HK-2 (cell line): ENCODE measurements around the gene NDFIP1.
"Not testable (repeated sequence)": the region's sequence is repeated elsewhere in the genome, so short reads cannot be mapped to it uniquely, and the experiment has no call there.

Source experiments
- DNase-seq: peaks from one replicate; pipeline ENCODE4 v3.0.0-alpha.2; 2018; ENCODE audit not compliant: unreplicated experiment

The NDFIP1 gene

DNA sequence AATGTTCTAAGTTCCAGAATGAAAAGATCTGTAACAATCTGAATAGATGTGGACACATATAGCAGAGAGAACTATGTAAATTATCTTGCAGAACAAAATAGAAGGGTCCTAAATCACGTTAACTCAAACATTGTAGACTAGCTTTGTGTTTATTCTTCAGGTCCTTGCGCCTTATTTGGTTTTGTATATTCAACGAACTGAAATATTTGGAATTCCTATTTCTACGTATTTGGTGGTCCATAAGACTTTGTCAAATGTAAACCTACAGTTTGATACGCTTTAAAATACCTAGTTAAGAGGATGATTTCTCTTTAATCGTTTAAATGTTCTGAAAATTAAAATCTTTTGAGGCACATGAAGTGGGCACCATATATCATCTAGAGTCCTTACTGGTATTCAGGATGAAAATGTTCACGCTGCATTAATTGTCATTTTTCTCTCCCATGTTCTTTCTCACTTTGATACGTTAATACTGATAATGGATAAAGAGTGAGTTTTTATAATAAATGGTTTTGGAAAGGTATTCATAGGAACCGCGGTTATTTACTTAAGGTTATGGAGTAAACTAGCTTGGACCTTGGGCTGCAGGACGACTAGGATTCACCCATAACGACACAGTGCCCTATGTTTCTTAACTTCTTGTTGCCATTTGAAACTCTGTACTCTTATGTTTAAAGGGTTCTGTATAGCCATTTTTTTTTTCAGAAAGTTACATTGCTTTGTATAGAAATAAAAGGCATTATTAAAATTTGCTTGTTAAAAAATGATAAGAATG is 45.3 kb downstream of the NDFIP1 start:
- no peak for DNase-seq

GRCh38 chr5:142154449-142154841 is 45.9 kb downstream of the NDFIP1 start:
- not testable (repeated sequence) for DNase-seq

DNA sequence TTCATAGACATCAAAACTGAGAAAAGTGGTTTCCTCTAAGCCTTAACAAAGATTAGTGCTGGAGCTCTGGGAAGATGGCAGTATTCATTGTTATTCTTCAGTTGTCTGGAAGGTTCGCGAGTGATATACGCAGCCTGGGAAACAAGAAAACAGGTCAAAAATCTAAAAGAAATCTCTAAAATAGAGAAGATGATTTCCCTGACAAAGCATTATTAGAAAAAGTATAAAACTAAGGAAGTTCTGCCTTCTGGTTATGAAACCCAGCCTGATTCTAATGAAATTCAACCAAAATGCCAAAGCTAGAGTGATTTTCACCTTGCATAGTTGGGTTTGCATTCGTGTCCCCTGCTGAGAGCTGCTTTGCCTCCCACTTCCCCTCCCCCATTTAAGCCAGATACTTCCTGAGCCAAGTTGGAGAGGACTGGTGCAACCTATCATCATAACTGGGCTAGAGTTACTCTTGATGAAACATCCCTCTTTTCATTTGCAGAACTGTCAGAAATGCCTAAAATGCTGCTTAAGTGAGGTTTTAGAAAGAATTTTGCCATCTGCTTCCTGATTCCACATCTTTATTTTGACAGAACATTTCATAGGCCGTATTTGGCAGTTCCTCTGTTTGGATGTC is 48.4 kb downstream of the NDFIP1 start:
- no peak for DNase-seq

- DNase-seq, result no peak
Measured at GRCh38 chr5:142159354-142159753, 50.8 kb downstream of the NDFIP1 start.

DNA sequence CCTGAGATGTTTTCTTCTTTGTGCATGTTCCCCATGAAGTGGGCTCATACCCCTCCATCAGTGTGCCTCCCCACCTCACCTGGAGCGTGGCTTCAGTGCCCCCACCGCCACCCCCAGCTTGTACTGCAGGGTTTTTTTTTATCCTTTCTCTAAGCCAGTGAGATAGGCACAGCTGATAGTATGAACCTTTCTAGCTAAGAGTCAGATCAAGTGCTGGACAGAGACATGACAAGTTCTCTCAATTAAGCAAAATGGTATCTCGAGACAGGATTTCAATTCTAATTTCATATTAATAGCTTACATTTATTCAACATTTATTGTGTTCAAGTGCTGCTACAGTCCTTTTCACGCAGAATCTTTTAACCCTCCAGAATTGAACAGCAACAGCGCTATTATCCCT is 55.7 kb downstream of the NDFIP1 start:
- DNase-seq, result no peak

DNA sequence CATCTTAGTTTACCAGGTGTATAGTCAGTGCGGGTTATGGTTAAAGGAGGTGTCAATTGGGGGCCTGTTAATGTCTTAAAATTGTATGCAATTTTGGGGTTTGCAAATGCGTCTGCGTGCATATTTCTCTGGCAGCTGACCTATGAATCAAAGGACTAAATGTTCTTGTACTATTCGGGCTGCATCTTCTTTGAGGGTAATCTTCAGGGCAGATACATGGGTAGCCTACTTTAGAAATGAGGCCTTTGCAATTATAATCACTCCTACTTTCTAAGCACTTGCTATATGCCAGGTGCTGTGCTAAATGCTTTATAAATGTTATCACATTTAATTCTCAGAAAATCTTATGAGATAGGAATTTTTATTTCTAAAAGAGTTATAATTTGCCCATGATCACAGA is 58.2 kb downstream of the NDFIP1 start:
- no peak for DNase-seq

DNA sequence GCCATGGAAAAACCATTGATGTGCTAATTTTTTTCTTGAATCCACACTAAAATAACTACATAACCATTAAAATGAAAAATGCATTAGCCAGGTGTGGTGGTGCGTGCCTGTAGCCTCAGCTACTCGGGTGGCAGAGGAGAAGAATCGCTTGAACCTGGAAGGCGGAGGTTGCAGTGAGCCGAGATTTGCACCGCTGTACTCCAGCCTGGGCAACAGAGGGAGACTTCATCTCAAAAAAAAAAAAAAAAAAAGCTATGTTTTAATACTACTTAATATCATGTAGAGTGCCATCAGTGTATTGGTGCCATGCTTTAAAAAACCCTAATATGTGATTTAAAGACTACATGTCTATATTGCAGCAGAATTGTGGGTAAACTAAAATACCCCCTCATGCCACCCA is 58.9 kb downstream of the NDFIP1 start:
- DNase-seq, result no peak

- no peak for DNase-seq
Measured at GRCh38 chr5:142168365-142168764, 59.8 kb downstream of the NDFIP1 start.

GRCh38 chr5:142170254-142170953 is 61.8 kb downstream of the NDFIP1 start:
- no peak for DNase-seq

DNA sequence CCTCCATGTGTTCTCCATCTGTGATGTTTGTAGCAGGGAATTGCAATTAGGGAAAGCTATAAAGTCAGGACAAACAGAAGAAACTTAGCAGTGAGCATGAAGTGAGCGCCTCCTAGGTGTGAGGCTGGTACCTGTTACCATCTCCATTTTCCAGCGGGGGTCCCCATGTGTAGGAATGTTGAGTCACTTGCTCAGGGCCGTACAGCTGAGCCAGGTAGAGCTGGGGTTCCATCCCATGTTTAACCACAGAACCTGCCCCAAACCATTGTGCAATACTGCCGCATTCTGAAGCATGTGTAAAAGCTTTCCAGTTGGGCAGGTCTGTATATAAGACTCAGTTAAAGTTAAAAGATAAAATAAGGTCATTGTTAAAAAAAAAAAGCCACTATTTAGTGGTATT is 62.7 kb downstream of the NDFIP1 start:
- DNase-seq, result no peak

DNA sequence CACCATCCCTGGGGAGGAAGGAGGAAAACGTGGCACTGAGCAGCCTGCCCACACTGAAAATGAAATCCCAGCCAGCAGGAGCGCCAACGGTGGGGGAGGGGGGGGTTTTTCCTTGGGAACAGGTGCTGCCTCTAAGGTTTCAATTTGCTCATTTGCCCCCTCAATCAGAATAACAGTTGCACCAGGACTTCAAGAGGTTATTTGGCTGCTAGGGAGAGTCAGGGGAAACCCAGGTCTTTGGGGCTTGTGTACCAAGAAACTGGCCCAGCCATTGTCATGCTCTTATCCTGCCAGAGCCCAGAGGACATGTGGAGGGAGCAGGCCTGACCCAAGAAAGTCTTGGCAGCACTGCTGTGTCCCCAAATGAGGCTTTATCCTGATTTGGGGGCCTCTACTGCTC is 66.5 kb downstream of the NDFIP1 start:
- no peak for DNase-seq

DNA sequence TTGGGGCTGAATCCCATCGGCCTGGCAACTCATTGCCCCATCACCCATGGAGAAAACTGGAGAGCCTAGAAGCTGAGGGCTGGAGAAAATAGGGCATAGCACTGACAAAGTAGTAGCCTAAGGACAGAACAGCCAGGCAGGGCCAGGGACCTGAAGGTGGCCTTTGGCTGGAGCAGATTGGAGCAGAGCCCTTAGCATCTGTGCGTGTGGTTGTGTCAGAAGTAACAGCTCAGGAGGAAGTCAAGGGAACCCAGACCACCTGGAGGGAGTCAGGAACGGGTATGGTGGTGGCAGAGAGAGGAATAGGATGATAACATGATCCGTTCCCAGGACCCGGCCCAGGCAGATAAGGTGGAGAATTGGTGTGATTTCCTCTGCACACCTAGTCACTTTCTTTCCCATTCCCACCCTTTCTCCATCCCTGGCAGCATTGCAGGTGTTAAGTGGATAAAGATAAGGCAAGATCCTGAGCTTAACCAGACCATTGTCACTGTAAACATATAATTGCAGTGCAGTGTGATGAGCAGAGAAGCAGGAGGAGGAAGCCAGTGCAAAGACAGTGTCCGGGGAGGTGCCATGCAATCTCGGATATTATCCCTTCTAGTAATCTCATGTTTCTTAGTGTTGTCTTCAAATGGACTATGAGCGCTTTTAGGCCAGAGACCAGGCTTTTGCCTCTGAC is 67.0 kb downstream of the NDFIP1 start:
- no peak for DNase-seq

GRCh38 chr5:142176255-142176654 is 67.7 kb downstream of the NDFIP1 start:
- DNase-seq, result no peak

- no peak for DNase-seq
Measured at GRCh38 chr5:142178651-142179050, 70.1 kb downstream of the NDFIP1 start.

DNA sequence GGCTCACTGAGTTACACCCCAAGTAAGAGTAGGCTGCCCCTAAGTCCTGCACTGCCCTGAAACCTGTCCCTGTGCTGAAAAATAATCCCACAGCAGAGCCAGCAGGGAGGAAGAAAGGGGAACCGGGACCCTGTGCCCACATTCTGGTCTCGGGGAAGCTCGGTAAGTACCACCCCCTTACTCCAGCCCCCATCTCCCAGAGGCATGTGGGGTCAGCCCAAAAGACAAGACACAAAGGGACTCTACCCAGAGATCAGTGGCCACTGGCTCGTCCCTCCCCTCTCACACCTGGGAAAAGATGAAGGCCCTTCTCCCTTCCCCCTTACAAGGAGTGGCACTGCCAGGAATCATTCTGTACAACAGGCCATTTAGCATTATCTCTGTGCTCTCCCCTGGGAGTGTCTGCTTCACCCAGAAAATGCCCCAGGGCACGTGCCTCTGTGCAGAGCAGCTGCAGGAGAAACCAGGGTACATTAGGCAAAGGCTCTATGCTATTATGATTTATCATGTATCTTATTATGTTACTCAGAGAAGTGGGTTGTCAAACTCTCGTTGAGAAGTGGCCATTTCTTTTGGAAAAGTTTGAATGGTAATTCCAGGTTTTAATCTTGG is 71.3 kb downstream of the NDFIP1 start:
- DNase-seq, result no peak

DNA sequence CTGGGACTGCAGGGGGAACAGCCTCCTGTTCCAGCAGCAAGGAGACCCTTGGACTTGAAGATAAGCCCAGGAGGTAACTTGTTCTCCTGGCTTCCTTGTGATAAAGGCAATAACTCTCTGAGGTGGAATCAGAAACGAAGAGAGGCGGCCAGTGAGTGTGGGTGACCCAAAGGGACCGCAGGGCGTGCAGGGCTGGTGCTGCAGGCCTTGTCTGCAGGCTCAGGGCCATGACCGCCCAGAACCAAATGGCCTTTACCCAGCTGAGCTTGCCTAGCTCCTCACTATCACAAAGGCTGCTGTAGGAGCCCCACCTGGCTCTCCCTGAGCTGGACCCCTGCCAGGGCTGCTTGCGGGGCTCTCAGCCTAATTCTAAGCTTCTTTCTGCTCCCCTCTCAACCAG is 72.5 kb downstream of the NDFIP1 start:
- no peak for DNase-seq

- no peak for DNase-seq
Measured at GRCh38 chr5:142181547-142182163, 73.1 kb downstream of the NDFIP1 start.

GRCh38 chr5:142182840-142183239 is 74.3 kb downstream of the NDFIP1 start:
- no peak for DNase-seq

GRCh38 chr5:142183561-142183960 is 75.0 kb downstream of the NDFIP1 start:
- no peak for DNase-seq

DNA sequence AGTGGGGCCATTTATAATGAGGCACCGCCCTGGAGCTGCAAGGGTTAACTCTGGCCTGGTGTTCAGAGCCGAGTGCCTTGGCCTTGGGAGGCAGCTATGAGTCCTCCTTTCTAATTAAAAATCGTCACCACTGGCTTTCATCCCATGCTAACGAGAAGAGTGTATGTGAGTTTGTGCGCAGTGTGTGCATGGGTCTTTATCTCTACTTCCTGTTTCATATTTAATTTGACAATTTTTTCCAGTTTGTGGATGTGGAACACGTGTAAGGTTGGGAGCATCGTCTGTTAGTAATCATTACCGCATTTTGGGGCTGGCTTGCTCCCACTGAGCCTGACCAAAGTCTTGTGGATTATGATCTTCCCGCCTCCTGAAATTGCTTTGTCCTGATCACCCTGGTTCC is 76.4 kb downstream of the NDFIP1 start:
- DNase-seq, result no peak

DNA sequence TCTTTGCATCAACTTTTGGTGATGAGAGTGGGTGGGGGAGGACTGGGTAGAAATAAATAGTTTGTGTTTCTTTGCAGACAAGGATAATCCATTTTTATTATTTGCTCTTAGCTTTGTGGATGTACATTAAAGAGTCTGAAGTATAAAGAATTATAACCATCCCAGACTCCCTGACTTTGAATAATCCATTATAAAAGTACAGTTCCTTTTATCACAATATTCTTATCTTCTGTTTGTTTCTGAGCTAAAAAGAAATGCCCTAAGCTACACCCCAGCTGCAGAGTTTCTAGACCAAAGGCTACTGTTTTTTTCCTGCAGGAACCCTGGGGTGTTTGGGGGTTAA is 77.9 kb downstream of the NDFIP1 start:
- no peak for DNase-seq
